Retinal pigment epithelial cell (primary cell): Measurements from ENCODE around the gene VWF.
A peak's percentile ranks its signal among the peaks of the same experiment; 100 is the strongest.

ENCODE experiments used
- DNase-seq: peaks from one replicate; pipeline ENCODE4 v3.0.0-alpha.2; 2010; ENCODE audit warnings: low read depth
- H3K4me3 ChIP-seq: 2 replicates; pipeline ENCODE4 v1.5.1; 2011; ENCODE audit warnings: mild to moderate bottlenecking, low read length, control low read depth, moderate library complexity
- TF ChIP-seq, protein P1 (sequence below): conservative IDR thresholded peaks from 2 replicates; pipeline ENCODE4 v1.5.1; 2011; ENCODE audit warnings: low read depth, low read length, control low read depth, inconsistent platforms

VWF gene

DNA sequence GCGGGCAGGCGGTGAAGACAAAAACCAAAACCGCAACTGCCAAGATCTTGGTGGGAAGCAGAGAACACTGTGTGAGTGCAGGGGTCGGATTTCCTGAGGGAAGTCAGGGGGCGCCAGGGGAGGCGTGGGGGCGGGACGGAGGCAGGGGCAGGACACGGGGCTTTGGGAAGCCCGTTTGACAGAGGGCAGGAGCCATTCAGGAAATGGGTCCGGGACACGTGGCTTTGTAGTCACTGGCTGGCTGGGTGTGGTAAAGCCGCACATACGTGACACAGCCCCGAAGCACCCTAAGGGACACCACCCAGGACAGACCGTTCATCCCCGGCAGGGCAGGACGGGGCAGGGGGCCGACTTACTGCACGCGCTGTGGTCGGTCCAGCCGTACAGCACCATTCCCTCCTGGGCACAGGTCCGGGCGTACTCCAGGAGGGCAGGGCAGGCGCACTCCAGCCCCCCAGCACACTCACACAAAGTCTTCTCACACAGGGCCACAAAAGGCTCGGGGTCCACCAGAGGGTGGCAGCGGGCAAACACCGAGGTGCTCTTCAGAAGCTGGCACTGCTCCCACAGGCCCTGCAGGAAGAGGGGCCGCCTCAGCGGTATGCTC is 49.4 kb downstream of the VWF start:
- H3K4me3 ChIP-seq, result no peak overlapping the region
- TF ChIP-seq, protein P1, sequence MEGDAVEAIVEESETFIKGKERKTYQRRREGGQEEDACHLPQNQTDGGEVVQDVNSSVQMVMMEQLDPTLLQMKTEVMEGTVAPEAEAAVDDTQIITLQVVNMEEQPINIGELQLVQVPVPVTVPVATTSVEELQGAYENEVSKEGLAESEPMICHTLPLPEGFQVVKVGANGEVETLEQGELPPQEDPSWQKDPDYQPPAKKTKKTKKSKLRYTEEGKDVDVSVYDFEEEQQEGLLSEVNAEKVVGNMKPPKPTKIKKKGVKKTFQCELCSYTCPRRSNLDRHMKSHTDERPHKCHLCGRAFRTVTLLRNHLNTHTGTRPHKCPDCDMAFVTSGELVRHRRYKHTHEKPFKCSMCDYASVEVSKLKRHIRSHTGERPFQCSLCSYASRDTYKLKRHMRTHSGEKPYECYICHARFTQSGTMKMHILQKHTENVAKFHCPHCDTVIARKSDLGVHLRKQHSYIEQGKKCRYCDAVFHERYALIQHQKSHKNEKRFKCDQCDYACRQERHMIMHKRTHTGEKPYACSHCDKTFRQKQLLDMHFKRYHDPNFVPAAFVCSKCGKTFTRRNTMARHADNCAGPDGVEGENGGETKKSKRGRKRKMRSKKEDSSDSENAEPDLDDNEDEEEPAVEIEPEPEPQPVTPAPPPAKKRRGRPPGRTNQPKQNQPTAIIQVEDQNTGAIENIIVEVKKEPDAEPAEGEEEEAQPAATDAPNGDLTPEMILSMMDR, result no peak
- no peak for DNase-seq

DNA sequence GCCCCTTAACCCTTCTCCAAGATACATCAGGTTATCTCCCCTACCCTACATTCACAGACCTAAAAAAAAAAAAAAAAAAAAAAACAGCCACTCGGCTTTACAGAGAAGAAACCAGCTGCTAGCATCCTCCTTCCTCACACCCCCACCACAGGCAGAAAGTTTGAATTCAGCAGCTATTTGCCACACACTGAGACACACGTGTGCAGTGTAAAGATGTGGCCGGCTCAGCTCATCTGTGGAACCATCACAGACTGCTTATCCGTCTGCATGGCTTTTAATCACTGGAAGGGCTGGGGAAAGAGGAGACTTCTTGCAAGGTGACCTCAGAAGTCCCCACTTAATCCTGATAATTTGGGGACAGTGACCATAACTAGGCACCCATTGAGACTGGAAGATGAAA is 50.0 kb downstream of the VWF start:
- TF ChIP-seq, protein P1, result no peak
- no peak overlapping the region for H3K4me3 ChIP-seq
- DNase-seq, result no peak

DNA sequence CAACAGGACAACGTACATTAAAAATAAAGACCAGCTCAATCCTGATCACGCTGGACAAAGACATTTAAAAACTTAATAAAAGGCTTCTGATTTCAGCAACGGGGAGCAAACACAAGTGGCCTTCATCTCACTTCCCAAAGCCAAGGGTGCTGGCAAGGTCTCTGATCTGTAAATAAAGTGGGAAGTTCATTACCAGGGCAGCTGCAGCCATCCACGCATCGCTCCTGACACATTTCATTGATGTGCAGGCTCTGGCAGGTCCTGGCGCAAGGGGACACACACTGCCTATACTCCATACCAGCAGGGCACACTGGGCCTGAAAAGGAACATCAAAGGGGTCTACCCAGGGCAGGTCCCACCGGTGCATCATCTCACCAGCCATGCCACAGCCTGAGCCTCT is 51.0 kb downstream of the VWF start:
- DNase-seq, result no peak
- no peak overlapping the region for H3K4me3 ChIP-seq
- TF ChIP-seq, protein P1, result no peak

DNA sequence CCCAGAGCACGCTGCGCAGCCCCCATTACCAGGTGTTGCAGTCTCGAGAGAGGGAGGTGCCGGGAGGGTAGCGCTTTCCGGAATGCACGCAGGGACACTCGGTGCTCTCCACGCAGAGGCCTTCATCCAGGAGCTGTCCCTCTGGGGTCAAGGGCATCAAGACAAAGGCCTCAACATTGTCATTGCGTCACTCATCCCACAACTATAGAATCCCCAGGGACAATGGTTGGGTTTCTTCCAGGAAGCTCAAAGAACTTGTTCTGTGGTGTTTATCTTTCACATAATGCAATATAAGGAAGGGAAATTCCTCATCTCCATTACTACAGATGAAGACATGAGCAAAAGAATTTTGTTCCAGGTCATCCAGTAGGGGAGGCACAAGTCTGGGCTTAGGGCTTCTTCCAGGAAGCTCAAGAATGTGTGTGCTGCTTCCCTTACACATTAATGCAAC is 52.1 kb downstream of the VWF start:
- TF ChIP-seq, protein P1, result peak; percentile 32
- no peak overlapping the region for H3K4me3 ChIP-seq
- DNase-seq, result no peak

DNA sequence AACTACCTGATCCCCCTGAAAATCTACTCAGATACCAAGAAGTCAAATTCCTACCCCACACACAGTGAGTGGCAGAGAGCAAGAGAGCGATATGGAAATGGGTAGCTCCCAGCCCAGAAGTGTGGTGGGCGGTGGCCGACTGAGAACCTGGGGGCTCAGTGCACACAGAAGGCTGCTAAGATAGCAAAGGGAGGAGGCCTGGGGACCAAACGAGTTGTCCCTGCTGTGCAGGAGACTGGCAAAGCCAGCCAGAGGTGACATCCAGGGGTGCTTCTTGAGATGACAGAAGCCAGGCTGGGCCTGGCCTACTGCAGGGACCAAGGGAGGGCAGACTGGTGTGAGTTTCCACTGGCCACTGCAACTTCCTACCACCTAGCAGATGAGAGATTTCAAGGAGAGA is 52.9 kb downstream of the VWF start:
- DNase-seq, result no peak
- H3K4me3 ChIP-seq, result no peak overlapping the region
- TF ChIP-seq, protein P1, result no peak

DNA sequence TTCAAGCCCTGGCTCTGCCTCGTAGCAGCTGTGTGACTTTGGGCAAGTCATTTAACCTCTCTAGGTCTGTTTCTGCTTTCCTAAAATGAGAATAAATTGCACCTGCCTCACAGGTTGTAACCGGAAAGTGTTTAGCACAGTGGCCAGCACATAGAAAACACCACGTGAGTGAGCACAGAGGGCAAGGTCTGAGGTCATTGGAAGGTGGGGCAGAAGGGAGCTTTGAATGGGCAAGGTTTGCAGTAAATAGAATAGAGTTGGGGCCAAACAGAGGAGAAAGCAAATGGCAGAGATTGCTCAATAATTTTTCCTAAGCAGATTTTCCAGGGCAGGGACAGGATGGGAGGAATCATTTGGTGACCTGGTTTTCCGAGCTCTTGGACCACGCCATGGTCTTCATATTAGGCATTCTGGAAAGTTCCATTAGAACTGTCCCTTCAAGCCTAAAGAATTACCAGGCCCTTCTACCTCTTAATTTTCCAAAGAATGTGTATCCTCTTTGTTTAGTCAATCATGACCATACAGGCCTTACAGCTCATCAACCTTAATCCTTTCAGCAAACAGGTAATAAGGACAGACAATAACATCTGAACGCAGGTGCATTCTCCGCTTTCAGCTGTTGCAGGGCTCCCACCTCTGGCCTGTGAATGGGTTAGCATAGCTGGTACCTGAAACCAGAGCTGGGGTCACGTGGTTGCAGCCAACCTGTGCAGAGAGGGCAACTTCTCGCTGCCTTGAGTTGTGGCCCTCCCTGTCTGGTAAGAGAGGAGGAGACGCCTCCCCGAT is 53.8 kb downstream of the VWF start:
- no peak overlapping the region for H3K4me3 ChIP-seq
- TF ChIP-seq, protein P1, result no peak

More for the DNA sequence above, 53.8 kb downstream of the VWF start:
- DNase-seq, result no peak
